B cell (primary cell): ENCODE results near the gene RASGRP4. TPM values are rescaled to one million over a fixed set of nuclear protein-coding genes. Genes with fewer than 3 reads are reported as not detected.

Source experiments
- ATAC-seq: fragments of 200-7000 bp; cut with Tn5 transposase; one replicate; pipeline ENCODE4 v1.10.0; 2021; ENCODE audit warnings: low read depth, mild to moderate bottlenecking, moderate number of reproducible peaks, moderate library complexity
- CTCF ChIA-PET: fragments of 350-600 bp; sonication (Branson Sonifier 250); formaldehyde crosslinking; loops from one replicate; lab custom pipeline; 2021; ENCODE audit warnings: antibody characterized with exemption, inconsistent platforms; lab: Charles Lee
- POLR2A ChIA-PET: fragments of 350-600 bp; sonication (Branson Sonifier 250); formaldehyde crosslinking; loops from one replicate; lab custom pipeline; 2021; ENCODE audit warnings: antibody characterized with exemption; lab: Charles Lee
- DNase-seq: peaks from one replicate; pipeline ENCODE4 v3.0.0; 2013
- H2AFZ ChIP-seq: 2 replicates; pipeline ENCODE4 v1.6.1; 2012; ENCODE audit warnings: mild to moderate bottlenecking, low read depth, low read length; ENCODE audit not compliant: insufficient read depth, poor library complexity, severe bottlenecking
- H3K27ac ChIP-seq, 2 donors: 1 replicate in 1 of 2; 2 replicates in 1 of 2; pipeline ENCODE4 v1.5.1; 2012 to 2013; ENCODE audit warnings: low read length in 2 of 2, mild to moderate bottlenecking in 2 of 2, moderate library complexity in 1 of 2
- H3K27me3 ChIP-seq, 4 experiments: fragments of 200-600 bp in 1 of 4; sonication (generic) in 1 of 4; replicated peaks in 1 of 4; 1 replicate in 2 of 4; 2 replicates in 2 of 4; pipeline versions ENCODE4 v1.6.1 to v1.7.0; 2013 to 2016; ENCODE audit warnings: low read length in 3 of 4, mild to moderate bottlenecking in 2 of 4, mixed read lengths in 1 of 4, moderate library complexity in 1 of 4; ENCODE audit not compliant: insufficient read depth in 4 of 4, control insufficient read depth in 3 of 4; ENCODE audit errors: control extremely low read depth in 1 of 4
- H3K36me3 ChIP-seq, 2 experiments: replicated peaks in 1 of 2; 1 replicate in 1 of 2; 2 replicates in 1 of 2; pipeline versions ENCODE4 v1.6.1 to v1.7.1; 2013; ENCODE audit warnings: low read length in 1 of 2; ENCODE audit not compliant: insufficient read depth in 2 of 2, control insufficient read depth in 1 of 2; ENCODE audit errors: control extremely low read depth in 1 of 2, extremely low read depth in 1 of 2
- H3K4me1 ChIP-seq, 2 donors: fragments of 200-600 bp in 1 of 2; sonication (generic) in 1 of 2; 1 replicate in 1 of 2; 2 replicates in 1 of 2; pipeline versions ENCODE4 v1.5.1 to v1.6.1; 2013 to 2017; ENCODE audit warnings: low read length in 2 of 2; ENCODE audit not compliant: control insufficient read depth in 2 of 2, insufficient read depth in 2 of 2
- H3K4me2 ChIP-seq: replicated peaks from 2 replicates; pipeline ENCODE3; 2012; ENCODE audit warnings: mild to moderate bottlenecking, low read depth, low read length; ENCODE audit not compliant: poor library complexity, severe bottlenecking
- H3K4me3 ChIP-seq, 5 experiments: fragments of 200-600 bp in 1 of 5; sonication (generic) in 1 of 5; 1 replicate in 3 of 5; 2 replicates in 2 of 5; pipeline versions ENCODE4 v1.5.1 to v1.7.0; 2011 to 2016; ENCODE audit warnings: low read length in 4 of 5, mild to moderate bottlenecking in 4 of 5, low read depth in 2 of 5, control low read depth in 1 of 5, moderate library complexity in 1 of 5; ENCODE audit not compliant: insufficient read depth in 1 of 5; ENCODE audit errors: control extremely low read depth in 1 of 5, extremely low read depth in 1 of 5
- H3K79me2 ChIP-seq: fragments of 200-600 bp; sonication (generic); one replicate; pipeline ENCODE4 v1.6.0; 2016; ENCODE audit warnings: low read length; ENCODE audit not compliant: control insufficient read depth, insufficient read depth
- H3K9ac ChIP-seq: fragments of 200-600 bp; sonication (generic); 2 replicates; pipeline ENCODE4 v1.6.1; 2017; ENCODE audit warnings: mild to moderate bottlenecking, low read length, moderate library complexity
- H3K9me3 ChIP-seq, 3 donors: one replicate each; pipeline versions ENCODE4 v1.6.1 to v1.7.1; 2013; ENCODE audit warnings: low read length in 2 of 3; ENCODE audit not compliant: control insufficient read depth in 2 of 3, insufficient read depth in 1 of 3; ENCODE audit errors: control extremely low read depth in 1 of 3
- H4K20me1 ChIP-seq: 2 replicates; pipeline ENCODE4 v1.6.0; 2012; ENCODE audit warnings: mild to moderate bottlenecking, low read length; ENCODE audit not compliant: insufficient read depth, control insufficient read depth, poor library complexity, severe bottlenecking
- H3K27ac Mint-ChIP-seq: one replicate; pipeline ENCODE4 v1.8.0; 2021; ENCODE audit warnings: mixed read lengths
- H3K27me3 Mint-ChIP-seq: one replicate; pipeline ENCODE4 v1.8.0; 2021; ENCODE audit warnings: mixed read lengths
- H3K4me1 Mint-ChIP-seq: one replicate; pipeline ENCODE4 v1.8.0; 2021; ENCODE audit warnings: mixed read lengths
- H3K4me3 Mint-ChIP-seq: one replicate; pipeline ENCODE4 v1.8.0; 2021; ENCODE audit warnings: mixed read lengths
- H3K9me3 Mint-ChIP-seq: one replicate; pipeline ENCODE4 v1.8.0; 2022; ENCODE audit warnings: mixed read lengths; ENCODE audit not compliant: insufficient read depth
- CTCF ChIP-seq: fragments of 200-600 bp; IDR thresholded peaks from one replicate; pipeline ENCODE4 v1.8.0; 2022; ENCODE audit warnings: antibody characterized with exemption, mild to moderate bottlenecking
- EZH2 ChIP-seq: IDR thresholded peaks from 2 replicates; pipeline ENCODE4 v1.6.1; 2012; ENCODE audit warnings: borderline replicate concordance, low read depth, mild to moderate bottlenecking, moderate library complexity, low read length; ENCODE audit not compliant: insufficient read depth, poor library complexity, severe bottlenecking
- WGBS: methylation state at CpG from one replicate; pipeline ENCODE4 v1.1.5; 2013; ENCODE audit warnings: missing lambda C conversion rate; ENCODE audit not compliant: insufficient coverage; 5-methylcytosine and 5-hydroxymethylcytosine counted together
- intact Hi-C: fragments of 100-400 bp; cut with micrococcal nuclease; formaldehyde crosslinking; loops from one replicate; pipeline ENCODE4 v1.10.0; 2022
- polyA plus RNA-seq: library from polyadenylated mRNA; depleted of rRNA; stranded (reverse); fragments of >200 nt; gene quantifications from 2 replicates; pipeline ENCODE4 v1.2.3, GENCODE V29; 2012
- total RNA-seq, 2 donors: library from RNA; stranded (reverse); fragments of 120-200 nt in 1 of 2; gene quantifications; 1 replicate in 1 of 2; 2 replicates in 1 of 2; pipeline versions ENCODE4 v1.2.3 to v1.2.4, GENCODE V29; 2013 to 2022

RASGRP4 gene
- total and polyA plus RNA-seq, 2 donors (not counting 1 experiment from before 2014, with no cell fraction given) = 0.20 to 0.98 TPM

GRCh38 chr19:38402967-38403674, 22.9 kb downstream of the RASGRP4 start, which contains the start of gene FAM98C:
Gene FAM98C (plus strand): TSS chr19:38403093. CDS start chr19:38403154, 61 bp downstream.
- ATAC-seq (peak; percentile 97), DNase-seq (peak; percentile 99)
- Mint-ChIP-seq H3K4me1 (peaks cover 18% of the 10 kb centered on the region), H3K9me3 (no peaks in the 10 kb centered on the region), H3K4me3 (peak within 1 kb of the TSS; percentile 94), H3K27me3 (peaks cover 18% of the 10 kb centered on the region), H3K27ac (peak within 1 kb of the TSS; percentile 94)
- Histone ChIP-seq H3K27ac (peak within 1 kb of the TSS; percentile 61 to 79), H3K4me3 (peak within 1 kb of the TSS; percentile 41 to 85 (median 75)), H3K27me3 (peaks cover 0 to 20% (median 7%) of the 10 kb centered on the region in 4 experiments), H4K20me1 (no peaks in the 10 kb centered on the region), H3K4me1 (peaks cover 5 to 14% of the 10 kb centered on the region in 2 donors), H3K79me2 (peaks cover 11% of the 10 kb centered on the region), H3K36me3 (peaks cover 2 to 22% of the 10 kb centered on the region in 2 experiments), H3K9me3 (peaks cover 0 to 3% (median 0%) of the 10 kb centered on the region in 3 donors), H3K4me2 (peak within 1 kb of the TSS; percentile 96), H3K9ac (peak within 1 kb of the TSS; percentile 91), H2AFZ (peak within 1 kb of the TSS; percentile 99)
- intact Hi-C loops = loop anchor here (1.0 to 5.0 kb wide), 12 partner anchors 16 to 924 kb away; partner anchors contain the start of genes ACTN4, EIF3K, MRPS12 and NFKBIB
- CTCF ChIA-PET = interaction anchor here (0.6 to 5.0 kb wide), 57 partner anchors 9 to 1970 kb away, joined by 3 to 90 read pairs (median 5); partner anchors contain the start of genes ACTN4, ECH1, EIF3K and GGN
- WGBS = under 1% methylated on average over 82 of the region's 82 CpGs
- POLR2A ChIA-PET = interaction anchor here (0.6 to 2.3 kb wide), 13 partner anchors 8 to 527 kb away, joined by 3 to 10 read pairs (median 3); partner anchors contain the start of genes EIF3K, GGN, MAP4K1 and PSMD8
- TF ChIP-seq CTCF = peak; percentile 99
- no peak for TF ChIP-seq EZH2
